ENCODE measurements around the gene TMEM45A. TPM values are rescaled to one million over a fixed set of nuclear protein-coding genes. Genes with fewer than 3 reads are reported as not detected.

The TMEM45A gene
- total RNA-seq, 2 experiments from 2014 or later, result 1.1 to 1.8 TPM

DNA sequence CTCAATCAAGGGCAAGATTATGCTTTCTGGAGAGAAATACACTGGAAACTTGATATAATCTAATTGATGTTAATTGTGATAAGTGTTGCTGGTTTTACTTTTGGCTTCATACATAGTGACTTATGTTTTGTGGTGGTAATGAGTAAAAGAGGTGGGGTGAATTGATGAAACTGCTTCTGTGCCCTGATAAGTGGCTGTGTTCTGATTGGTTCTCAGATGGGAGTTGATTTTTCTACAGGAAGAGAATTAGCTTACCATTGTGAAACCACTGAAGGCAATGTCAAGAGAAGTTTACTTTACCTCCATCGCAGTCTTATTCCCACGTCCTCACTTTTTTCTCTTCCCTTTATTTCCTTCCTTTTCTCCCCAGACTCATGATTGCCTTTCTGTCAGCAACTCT lies 23.8 kb downstream of the TMEM45A start:
- TF ChIP-seq CTCF (IDR thresholded peaks at IDR 0.05), result no peak
- CTCF ChIA-PET, result no interaction called here
- Mint-ChIP-seq H3K27ac (no peak overlapping the region), H3K9me3 (no peaks in the 10 kb centered on the region), H3K4me3 (no peak overlapping the region), H3K4me1 (ENCODE audit: low read depth) (no peaks in the 10 kb centered on the region), H3K36me3 (ENCODE audit: low read depth) (no peaks in the 10 kb centered on the region), H3K27me3 (no peaks in the 10 kb centered on the region)
- POLR2A ChIA-PET, result interaction anchor here (1.0 kb wide), 1 partner anchor 9 kb away, joined by 3 read pairs; no protein-coding TSS in a partner anchor
- no peak for ATAC-seq
- DNase-seq, result no peak
- intact Hi-C loops (cut with micrococcal nuclease), result no loop called here

- Mint-ChIP-seq H3K9me3 (no peaks in the 10 kb centered on the region), H3K27ac (no peak overlapping the region), H3K4me3 (no peak overlapping the region), H3K4me1 (ENCODE audit: low read depth) (no peaks in the 10 kb centered on the region), H3K27me3 (no peaks in the 10 kb centered on the region), H3K36me3 (ENCODE audit: low read depth) (no peaks in the 10 kb centered on the region)
- ChIA-PET CTCF (no interaction called here), POLR2A (interaction anchor here (1.0 kb wide), 1 partner anchor 9 kb away, joined by 3 read pairs; no protein-coding TSS in a partner anchor)
- intact Hi-C loops (cut with micrococcal nuclease), result no loop called here
- ATAC-seq (no peak), DNase-seq (no peak)
- TF ChIP-seq CTCF (IDR thresholded peaks at IDR 0.05), result no peak
Measured at GRCh38 chr3:100516838-100517237, 24.4 kb downstream of the TMEM45A start.

- intact Hi-C loops (cut with micrococcal nuclease), result no loop called here
- no peak overlapping the region for H3K27ac Mint-ChIP-seq
- H3K9me3 Mint-ChIP-seq, result no peaks in the 10 kb centered on the region
- ATAC-seq, result no peak
- no peak for DNase-seq
- H3K4me3 Mint-ChIP-seq, result no peak overlapping the region
- TF ChIP-seq CTCF (IDR thresholded peaks at IDR 0.05), result no peak
- H3K36me3 Mint-ChIP-seq (ENCODE audit: low read depth), result no peaks in the 10 kb centered on the region
- H3K4me1 Mint-ChIP-seq (ENCODE audit: low read depth), result no peaks in the 10 kb centered on the region
- no peaks in the 10 kb centered on the region for H3K27me3 Mint-ChIP-seq
- ChIA-PET POLR2A (interaction anchor here (1.0 kb wide), 1 partner anchor 10 kb away, joined by 3 read pairs; no protein-coding TSS in a partner anchor), CTCF (no interaction called here)
Measured at GRCh38 chr3:100517276-100517675, 24.9 kb downstream of the TMEM45A start.

- DNase-seq (no peak), ATAC-seq (no peak)
- no peak for TF ChIP-seq CTCF (IDR thresholded peaks at IDR 0.05)
- Mint-ChIP-seq H3K9me3 (no peaks in the 10 kb centered on the region), H3K36me3 (ENCODE audit: low read depth) (no peaks in the 10 kb centered on the region), H3K4me3 (no peak overlapping the region), H3K27me3 (no peaks in the 10 kb centered on the region), H3K4me1 (ENCODE audit: low read depth) (no peaks in the 10 kb centered on the region), H3K27ac (no peak overlapping the region)
- intact Hi-C loops (cut with micrococcal nuclease), result no loop called here
- ChIA-PET CTCF (no interaction called here), POLR2A (no interaction called here)
Measured at GRCh38 chr3:100518244-100518643, 25.8 kb downstream of the TMEM45A start.

DNA sequence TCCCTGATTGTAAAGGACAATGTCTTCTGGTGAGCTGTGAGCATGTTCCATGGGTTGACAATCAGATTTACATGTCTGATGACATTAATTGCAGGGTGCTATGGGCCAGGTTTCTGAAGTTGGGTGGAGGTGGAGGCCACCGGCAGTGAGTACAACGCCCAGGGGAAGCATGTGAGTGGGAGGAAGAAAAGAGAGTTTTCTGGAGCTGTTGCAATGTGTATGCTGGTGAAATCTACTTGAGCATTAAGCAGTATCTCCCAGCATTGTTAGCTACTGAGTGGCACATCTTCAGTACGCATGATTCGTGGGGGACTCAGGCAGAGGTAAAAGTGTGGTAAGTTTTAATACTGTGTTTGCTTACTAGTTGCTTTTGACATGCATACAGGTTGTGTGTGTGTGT lies 26.6 kb downstream of the TMEM45A start:
- H3K4me1 Mint-ChIP-seq (ENCODE audit: low read depth), result no peaks in the 10 kb centered on the region
- H3K27ac Mint-ChIP-seq, result no peak overlapping the region
- no peaks in the 10 kb centered on the region for H3K9me3 Mint-ChIP-seq
- ATAC-seq (no peak), DNase-seq (no peak)
- CTCF ChIA-PET, result no interaction called here
- intact Hi-C loops (cut with micrococcal nuclease), result no loop called here
- no peaks in the 10 kb centered on the region for H3K27me3 Mint-ChIP-seq
- TF ChIP-seq CTCF (IDR thresholded peaks at IDR 0.05), result no peak
- no peak overlapping the region for H3K4me3 Mint-ChIP-seq
- no peaks in the 10 kb centered on the region for H3K36me3 Mint-ChIP-seq (ENCODE audit: low read depth)
- POLR2A ChIA-PET, result no interaction called here
